CD4-positive, alpha-beta T cell (primary cell): ENCODE measurements around the gene CDK11B. TPM values are rescaled to one million over a fixed set of nuclear protein-coding genes. Genes with fewer than 3 reads are reported as not detected.

Experiments
- ATAC-seq: fragments of 200-7000 bp; cut with Tn5 transposase; one replicate; pipeline ENCODE4 v1.10.0; 2022; ENCODE audit warnings: mild to moderate bottlenecking; ENCODE audit not compliant: poor library complexity
- CTCF ChIA-PET: fragments of 350-600 bp; sonication (Branson Sonifier 250); formaldehyde crosslinking; loops from one replicate; lab custom pipeline; 2021; ENCODE audit warnings: antibody characterized with exemption, inconsistent platforms; lab: Charles Lee
- POLR2A ChIA-PET: fragments of 350-600 bp; sonication (Branson Sonifier 250); formaldehyde crosslinking; loops from one replicate; lab custom pipeline; 2021; ENCODE audit warnings: antibody characterized with exemption, inconsistent platforms; lab: Charles Lee
- DNase-seq, 14 experiments: peaks; one replicate each; pipeline ENCODE4 v3.0.0-alpha.2; 2013 to 2020; ENCODE audit warnings: mixed read lengths in 2 of 14
- H3K27ac ChIP-seq, 2 donors: one replicate each; pipeline versions ENCODE4 v1.5.1 to v1.7.0; 2013; ENCODE audit warnings: low read length in 2 of 2, low read depth in 1 of 2, mild to moderate bottlenecking in 1 of 2
- H3K27me3 ChIP-seq, 2 experiments: 1 replicate in 1 of 2; 2 replicates in 1 of 2; pipeline versions ENCODE4 v1.6.1 to v1.7.0; 2013; ENCODE audit warnings: low read length in 2 of 2, control low read depth in 1 of 2, mild to moderate bottlenecking in 1 of 2, moderate library complexity in 1 of 2; ENCODE audit not compliant: insufficient read depth in 2 of 2, control insufficient read depth in 1 of 2
- H3K36me3 ChIP-seq: one replicate; pipeline ENCODE4 v1.6.1; 2013; ENCODE audit warnings: low read length, control low read depth; ENCODE audit not compliant: insufficient read depth
- H3K4me1 ChIP-seq: one replicate; pipeline ENCODE4 v1.6.1; 2013; ENCODE audit warnings: low read length, control low read depth; ENCODE audit not compliant: insufficient read depth
- H3K4me3 ChIP-seq: one replicate; pipeline ENCODE4 v1.5.1; 2013; ENCODE audit warnings: mild to moderate bottlenecking, low read length, moderate library complexity
- H3K9me3 ChIP-seq, 2 experiments: 1 replicate in 1 of 2; 2 replicates in 1 of 2; pipeline versions ENCODE4 v1.6.1 to v1.7.0; 2013; ENCODE audit warnings: low read length in 2 of 2, mild to moderate bottlenecking in 2 of 2, control low read depth in 1 of 2, moderate library complexity in 1 of 2; ENCODE audit not compliant: control insufficient read depth in 1 of 2, insufficient read depth in 1 of 2
- H3K27ac Mint-ChIP-seq: one replicate; pipeline ENCODE4 v1.8.0; 2020; ENCODE audit warnings: mixed read lengths
- H3K27me3 Mint-ChIP-seq: one replicate; pipeline ENCODE4 v1.8.0; 2021; ENCODE audit warnings: mixed read lengths
- H3K36me3 Mint-ChIP-seq: one replicate; pipeline ENCODE4 v1.8.0; 2021; ENCODE audit warnings: low read depth, mixed read lengths
- H3K4me1 Mint-ChIP-seq: one replicate; pipeline ENCODE4 v1.8.0; 2021; ENCODE audit warnings: low read depth, mixed read lengths
- H3K4me3 Mint-ChIP-seq: one replicate; pipeline ENCODE4 v1.8.0; 2020; ENCODE audit warnings: mild to moderate bottlenecking, mixed read lengths
- H3K9me3 Mint-ChIP-seq: one replicate; pipeline ENCODE4 v1.8.0; 2020; ENCODE audit warnings: mixed read lengths
- CTCF ChIP-seq: fragments of 200-600 bp; IDR thresholded peaks from one replicate; pipeline ENCODE4 v1.8.0; 2022; ENCODE audit warnings: antibody characterized with exemption, mild to moderate bottlenecking
- intact Hi-C, 2 experiments: fragments of 100-400 bp; cut with DNase I in 1 of 2; cut with micrococcal nuclease in 1 of 2; formaldehyde crosslinking; loops; one replicate each; pipeline versions ENCODE4 v1.15.1 to v1.9.0; 2023 to 2025; cut with DNase I, micrococcal nuclease
- total RNA-seq, 174 experiments: library from RNA in 2 of 174; stranded (reverse) in 2 of 174; gene quantifications; one replicate each; pipeline ENCODE4 v1.2.3 and lab custom pipeline; 2021 to 2026

Gene CDK11B
- total RNA-seq, 2 experiments from 2014 or later: 49.8 to 52.0 TPM

DNA sequence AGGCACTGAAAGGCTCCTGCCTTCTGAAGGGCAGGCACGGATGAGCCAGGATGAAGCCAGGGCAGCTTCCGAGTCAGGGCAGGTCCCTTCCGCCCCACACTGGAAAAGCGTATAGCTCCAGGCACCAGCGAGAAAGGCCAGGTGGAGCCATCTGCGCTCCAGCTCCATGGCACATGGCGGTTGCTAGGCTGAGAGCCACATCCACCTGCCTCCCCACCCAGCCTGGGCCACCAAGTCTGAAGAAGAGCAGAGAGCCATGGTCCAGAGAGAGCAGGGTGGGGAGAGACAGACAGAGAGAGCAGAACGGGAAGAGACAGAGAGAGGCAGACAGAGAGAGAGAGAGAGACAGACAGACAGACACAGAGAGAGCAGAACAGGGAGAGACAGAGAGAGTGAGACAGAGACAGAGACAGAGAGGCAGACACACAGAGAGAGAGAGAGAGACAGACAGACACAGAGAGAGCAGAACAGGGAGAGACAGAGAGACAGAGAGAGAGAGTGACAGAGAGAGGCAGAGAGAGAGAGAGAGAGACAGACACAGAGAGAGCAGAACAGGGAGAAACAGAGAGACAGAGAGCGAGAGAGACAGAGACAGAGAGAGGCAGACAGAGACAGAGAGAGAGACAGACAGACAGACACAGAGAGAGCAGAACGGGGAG lies 64.1 kb downstream of the CDK11B start:
- H3K27me3 Mint-ChIP-seq: no peaks in the 10 kb centered on the region
- Histone ChIP-seq H3K27me3 (peaks cover 0 to 4% of the 10 kb centered on the region in 2 experiments), H3K4me1 (peaks cover 16% of the 10 kb centered on the region), H3K4me3 (no peak overlapping the region), H3K27ac (no peak overlapping the region), H3K36me3 (no peaks in the 10 kb centered on the region), H3K9me3 (no peaks in the 10 kb centered on the region)
- no peak overlapping the region for H3K27ac Mint-ChIP-seq
- TF ChIP-seq CTCF: no peak
- ChIA-PET CTCF (interaction anchor here (0.7 kb wide), 1 partner anchor 1015 kb away, joined by 3 read pairs; no protein-coding TSS in a partner anchor), POLR2A (no interaction called here)
- intact Hi-C loops: no loop called here
- H3K36me3 Mint-ChIP-seq: no peaks in the 10 kb centered on the region
- DNase-seq (peak in 1 of 14 experiments; percentile 34), ATAC-seq (no peak)
- no peak overlapping the region for H3K4me3 Mint-ChIP-seq
- peaks cover 4% of the 10 kb centered on the region for H3K4me1 Mint-ChIP-seq
- no peaks in the 10 kb centered on the region for H3K9me3 Mint-ChIP-seq

DNA sequence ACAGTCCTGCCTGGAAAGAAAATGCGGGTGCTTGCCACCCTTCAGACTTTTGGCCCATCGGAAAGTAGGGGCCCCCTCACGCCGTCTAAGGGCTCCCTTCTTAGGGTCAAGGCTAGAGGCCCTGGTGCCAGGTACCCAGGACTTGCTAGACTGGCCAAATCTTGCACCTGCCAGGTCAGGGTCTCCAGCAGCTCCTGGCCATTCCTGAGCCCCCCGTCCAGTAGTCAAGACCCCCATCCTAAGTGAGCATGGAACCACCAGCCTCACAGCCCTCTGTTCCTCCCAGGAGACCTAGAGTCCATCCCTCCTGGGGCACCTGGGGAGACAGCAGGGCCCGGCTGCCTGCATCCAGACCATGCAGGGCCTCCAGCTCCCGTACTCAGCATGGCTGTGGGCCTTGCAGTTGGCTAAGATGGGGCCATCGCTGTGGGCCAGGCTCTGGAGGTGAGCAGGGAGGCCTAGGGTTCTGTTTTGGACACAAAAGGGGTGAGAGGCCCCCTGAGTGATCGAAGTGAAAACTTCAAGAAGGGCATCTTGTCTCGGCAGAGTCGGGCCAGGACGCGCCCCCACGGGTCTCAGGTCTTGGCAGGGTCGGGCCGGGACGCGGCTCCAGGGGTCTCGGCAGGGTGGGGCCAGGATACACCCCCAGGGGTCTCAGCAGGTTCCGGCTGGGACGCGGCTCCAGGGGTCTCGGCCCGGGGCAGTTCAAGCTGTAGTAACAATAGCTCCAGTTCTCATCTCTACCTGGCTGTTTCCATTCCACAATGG lies 64.8 kb downstream of the CDK11B start:
- ATAC-seq (no peak), DNase-seq (peak in 1 of 14 experiments; percentile 26)
- CTCF ChIA-PET: interaction anchor here (0.7 kb wide), 1 partner anchor 1016 kb away, joined by 3 read pairs; no protein-coding TSS in a partner anchor
- Histone ChIP-seq H3K36me3 (no peaks in the 10 kb centered on the region), H3K4me1 (peaks cover 13% of the 10 kb centered on the region), H3K27ac (no peak overlapping the region), H3K27me3 (peaks cover 0 to 4% of the 10 kb centered on the region in 2 experiments), H3K4me3 (no peak overlapping the region), H3K9me3 (no peaks in the 10 kb centered on the region)
- H3K4me1 Mint-ChIP-seq: peaks cover 4% of the 10 kb centered on the region
- H3K27ac Mint-ChIP-seq: no peak overlapping the region
- POLR2A ChIA-PET: no interaction called here
- no peaks in the 10 kb centered on the region for H3K9me3 Mint-ChIP-seq
- H3K36me3 Mint-ChIP-seq: no peaks in the 10 kb centered on the region
- intact Hi-C loops: no loop called here
- H3K4me3 Mint-ChIP-seq: no peak overlapping the region
- TF ChIP-seq CTCF: no peak
- no peaks in the 10 kb centered on the region for H3K27me3 Mint-ChIP-seq

GRCh38 chr1:1591452-1591851 lies 67.4 kb downstream of the CDK11B start:
- no peak for TF ChIP-seq CTCF
- Histone ChIP-seq H3K9me3 (no peaks in the 10 kb centered on the region), H3K36me3 (no peaks in the 10 kb centered on the region), H3K4me3 (no peak overlapping the region), H3K4me1 (no peaks in the 10 kb centered on the region), H3K27ac (no peak overlapping the region), H3K27me3 (no peaks in the 10 kb centered on the region)
- POLR2A ChIA-PET: no interaction called here
- Mint-ChIP-seq H3K36me3 (no peaks in the 10 kb centered on the region), H3K4me3 (no peak overlapping the region), H3K27ac (no peak overlapping the region), H3K27me3 (peaks cover 3% of the 10 kb centered on the region), H3K4me1 (no peaks in the 10 kb centered on the region), H3K9me3 (no peaks in the 10 kb centered on the region)
- DNase-seq (no peak), ATAC-seq (no peak)
- CTCF ChIA-PET: no interaction called here
- intact Hi-C loops: no loop called here

Other genes starting within 250 kb of the CDK11B start
- gene ANKRD65, start 237.7 kb downstream of the CDK11B start, total RNA-seq: not detected
- gene VWA1, start 223.3 kb downstream of the CDK11B start, total RNA-seq: not detected
- gene ATAD3C, start 209.3 kb downstream of the CDK11B start, total RNA-seq: under 1 TPM; 0.28 to 0.74 TPM
- 10 to 100 TPM; 44.3 to 49.1 TPM for gene ATAD3B, start 187.2 kb downstream of the CDK11B start, total RNA-seq
- 10 to 100 TPM; 17.0 to 19.5 TPM for gene ATAD3A, start 146.8 kb downstream of the CDK11B start, total RNA-seq
- 1 to 10 TPM in 1 of 2 experiments, under 1 TPM in 1; 0.75 to 1.5 TPM for gene TMEM240, start 118.4 kb downstream of the CDK11B start, total RNA-seq
- gene SSU72, start 84.1 kb downstream of the CDK11B start, total RNA-seq: 100 to 1,000 TPM in 1 of 2 experiments, 10 to 100 TPM in 1; 95.4 to 101 TPM
- gene FNDC10, start 58.9 kb downstream of the CDK11B start, total RNA-seq: 1 to 10 TPM; 1.0 to 1.3 TPM
- 10 to 100 TPM; 58.3 to 59.4 TPM for gene MIB2, start 43.5 kb downstream of the CDK11B start, total RNA-seq
- gene MMP23B, start 26.8 kb downstream of the CDK11B start, total RNA-seq: 1 to 10 TPM; 3.0 to 3.7 TPM
- gene SLC35E2B, start 33.8 kb upstream of the CDK11B start, total RNA-seq: 10 to 100 TPM; 43.9 to 45.3 TPM
- gene CDK11A, start 65.4 kb upstream of the CDK11B start, total RNA-seq: 100 to 1,000 TPM; 206 to 217 TPM
- 10 to 100 TPM; 19.9 to 25.1 TPM for gene NADK, start 119.5 kb upstream of the CDK11B start, total RNA-seq
- 100 to 1,000 TPM; 138 to 149 TPM for gene GNB1, start 232.1 kb upstream of the CDK11B start, total RNA-seq